IPS-NIHi11 (cell line): Measurements from ENCODE around the gene LUZP2.
A peak's percentile ranks its signal among the peaks of the same experiment; 100 is the strongest.

Experiments used
- DNase-seq: peaks from one replicate; pipeline ENCODE4 v3.0.0; 2012; ENCODE audit warnings: mixed read lengths, low spot score

The LUZP2 gene

GRCh38 chr11:24496736-24497725 lies at the start of gene LUZP2:
TSS of gene LUZP2 (plus strand) at chr11:24497053.
- DNase-seq, result peak; percentile 69

GRCh38 chr11:24453129-24453718 lies 43.6 kb upstream of the LUZP2 start:
- no peak for DNase-seq

GRCh38 chr11:24457985-24458384 lies 38.9 kb upstream of the LUZP2 start:
- no peak for DNase-seq

GRCh38 chr11:24470431-24470830 lies 26.4 kb upstream of the LUZP2 start:
- DNase-seq, result no peak

- no peak for DNase-seq
Measured at GRCh38 chr11:24471084-24471483, 25.8 kb upstream of the LUZP2 start.

GRCh38 chr11:24478718-24479117 lies 18.1 kb upstream of the LUZP2 start:
- no peak for DNase-seq

- no peak for DNase-seq
Measured at GRCh38 chr11:24489477-24489876, 7.4 kb upstream of the LUZP2 start.

GRCh38 chr11:24496386-24496735 lies 492 bp upstream of the LUZP2 start:
- no peak for DNase-seq

GRCh38 chr11:24497831-24498230 lies 978 bp downstream of the LUZP2 start:
- no peak for DNase-seq

GRCh38 chr11:24502425-24502824 lies 5.6 kb downstream of the LUZP2 start:
- DNase-seq, result no peak

GRCh38 chr11:24509114-24509513 lies 12.3 kb downstream of the LUZP2 start:
- no peak for DNase-seq

GRCh38 chr11:24511511-24511910 lies 14.7 kb downstream of the LUZP2 start:
- DNase-seq, result no peak

GRCh38 chr11:24513479-24514218 lies 16.8 kb downstream of the LUZP2 start:
- DNase-seq, result no peak

- DNase-seq, result no peak
Measured at GRCh38 chr11:24514219-24514594, 17.4 kb downstream of the LUZP2 start.

GRCh38 chr11:24515632-24516031 lies 18.8 kb downstream of the LUZP2 start:
- DNase-seq, result peak; percentile 8

- no peak for DNase-seq
Measured at GRCh38 chr11:24516638-24517037, 19.8 kb downstream of the LUZP2 start.

- DNase-seq, result no peak
Measured at GRCh38 chr11:24521601-24522000, 24.7 kb downstream of the LUZP2 start.

GRCh38 chr11:24524156-24524555 lies 27.3 kb downstream of the LUZP2 start:
- DNase-seq, result no peak

GRCh38 chr11:24531528-24531927 lies 34.7 kb downstream of the LUZP2 start:
- DNase-seq, result no peak

GRCh38 chr11:24543771-24544170 lies 46.9 kb downstream of the LUZP2 start:
- DNase-seq, result no peak

GRCh38 chr11:24556693-24557092 lies 59.8 kb downstream of the LUZP2 start:
- DNase-seq, result no peak

GRCh38 chr11:24559315-24559714 lies 62.5 kb downstream of the LUZP2 start:
- DNase-seq, result no peak

GRCh38 chr11:24560324-24560723 lies 63.5 kb downstream of the LUZP2 start:
- no peak for DNase-seq
